Loucy (cell line): Measurements from ENCODE around the gene ACSBG1.

Source experiments
- EZH2phosphoT487 ChIP-seq: fragments of 200-600 bp; IDR thresholded peaks from 2 replicates; pipeline ENCODE4 v1.6.1; 2018; ENCODE audit warnings: antibody characterized with exemption, mild to moderate bottlenecking, moderate library complexity, borderline replicate concordance
- TF ChIP-seq, protein P1 (sequence below): fragments of 200-600 bp; sonication (generic); conservative IDR thresholded peaks from 2 replicates; pipeline ENCODE4 v1.5.1; 2014; ENCODE audit warnings: mild to moderate bottlenecking, antibody characterized with exemption, low read length

DNA sequence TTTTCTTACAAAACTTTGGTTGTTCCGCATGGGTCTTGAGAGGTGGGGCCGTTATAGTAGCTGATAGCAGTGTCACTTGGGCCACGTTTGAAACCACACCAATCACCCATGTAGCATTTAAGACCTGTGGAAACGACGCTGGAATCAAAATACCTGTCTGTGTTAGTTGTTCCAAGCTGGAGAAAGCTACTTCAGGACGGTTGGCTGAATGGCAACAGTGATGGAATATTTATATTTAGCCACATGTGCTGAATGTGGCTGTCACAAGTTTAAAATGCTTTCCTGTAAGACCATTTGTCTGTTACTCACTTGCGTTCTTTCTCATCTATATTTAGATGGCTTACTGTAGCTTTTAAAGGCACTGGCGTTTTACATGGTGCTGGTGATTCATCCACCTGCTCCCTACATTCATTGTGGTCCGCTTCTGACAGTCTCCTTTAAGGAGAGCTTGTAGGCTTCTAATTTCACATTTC lies 31.4 kb upstream of the ACSBG1 start:
- TF ChIP-seq EZH2phosphoT487: no peak
- TF ChIP-seq, protein P1, sequence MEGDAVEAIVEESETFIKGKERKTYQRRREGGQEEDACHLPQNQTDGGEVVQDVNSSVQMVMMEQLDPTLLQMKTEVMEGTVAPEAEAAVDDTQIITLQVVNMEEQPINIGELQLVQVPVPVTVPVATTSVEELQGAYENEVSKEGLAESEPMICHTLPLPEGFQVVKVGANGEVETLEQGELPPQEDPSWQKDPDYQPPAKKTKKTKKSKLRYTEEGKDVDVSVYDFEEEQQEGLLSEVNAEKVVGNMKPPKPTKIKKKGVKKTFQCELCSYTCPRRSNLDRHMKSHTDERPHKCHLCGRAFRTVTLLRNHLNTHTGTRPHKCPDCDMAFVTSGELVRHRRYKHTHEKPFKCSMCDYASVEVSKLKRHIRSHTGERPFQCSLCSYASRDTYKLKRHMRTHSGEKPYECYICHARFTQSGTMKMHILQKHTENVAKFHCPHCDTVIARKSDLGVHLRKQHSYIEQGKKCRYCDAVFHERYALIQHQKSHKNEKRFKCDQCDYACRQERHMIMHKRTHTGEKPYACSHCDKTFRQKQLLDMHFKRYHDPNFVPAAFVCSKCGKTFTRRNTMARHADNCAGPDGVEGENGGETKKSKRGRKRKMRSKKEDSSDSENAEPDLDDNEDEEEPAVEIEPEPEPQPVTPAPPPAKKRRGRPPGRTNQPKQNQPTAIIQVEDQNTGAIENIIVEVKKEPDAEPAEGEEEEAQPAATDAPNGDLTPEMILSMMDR: no peak
